GM18909 (cell line): Measurements from ENCODE around the gene ASMTL.
"Not testable (repeated sequence)": the region's sequence is repeated elsewhere in the genome, so short reads cannot be mapped to it uniquely, and the experiment has no call there.

Source experiments
- ATAC-seq: cut with Tn5 transposase; IDR thresholded peaks from one replicate; pipeline ENCODE4 v1.9.1; 2021; ENCODE audit warnings: mild to moderate bottlenecking; ENCODE audit not compliant: unreplicated experiment, poor library complexity

ASMTL gene

DNA sequence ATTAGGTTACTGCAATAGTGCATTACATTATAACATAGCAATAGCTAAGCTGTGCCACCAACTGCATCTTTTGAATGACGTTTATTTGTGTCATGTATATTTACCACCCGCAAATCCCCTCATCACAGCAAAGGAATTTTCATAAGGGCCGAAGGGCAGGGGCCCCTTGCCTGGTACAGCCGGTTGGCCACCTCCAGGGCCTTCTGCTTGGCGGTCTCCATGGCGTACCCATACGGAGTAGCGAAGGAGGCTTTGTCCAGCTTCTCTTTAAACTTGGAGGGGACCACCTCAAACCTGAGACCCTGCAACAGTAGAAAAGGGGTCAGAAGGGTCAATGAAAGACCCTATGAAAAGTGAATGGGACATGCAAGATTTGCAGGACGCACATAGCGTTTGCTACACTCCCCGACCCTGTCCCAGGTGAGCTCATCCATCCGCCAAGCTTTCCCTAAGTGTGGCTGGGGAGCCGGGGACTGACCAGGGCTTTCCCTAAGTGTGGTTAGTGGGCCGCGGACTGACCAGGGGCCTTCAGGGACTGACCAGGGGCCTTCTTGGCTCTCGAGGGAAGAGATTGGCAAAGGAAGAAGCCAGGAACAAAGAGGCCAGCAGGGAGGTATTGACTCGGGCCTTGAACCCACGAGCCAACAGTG is 10.6 kb downstream of the ASMTL start:
- no peak for ATAC-seq

GRCh38 chrX:1440506-1440905 is 12.2 kb downstream of the ASMTL start:
- ATAC-seq: no peak

GRCh38 chrX:1435241-1435895 is 17.3 kb downstream of the ASMTL start:
- ATAC-seq: no peak

DNA sequence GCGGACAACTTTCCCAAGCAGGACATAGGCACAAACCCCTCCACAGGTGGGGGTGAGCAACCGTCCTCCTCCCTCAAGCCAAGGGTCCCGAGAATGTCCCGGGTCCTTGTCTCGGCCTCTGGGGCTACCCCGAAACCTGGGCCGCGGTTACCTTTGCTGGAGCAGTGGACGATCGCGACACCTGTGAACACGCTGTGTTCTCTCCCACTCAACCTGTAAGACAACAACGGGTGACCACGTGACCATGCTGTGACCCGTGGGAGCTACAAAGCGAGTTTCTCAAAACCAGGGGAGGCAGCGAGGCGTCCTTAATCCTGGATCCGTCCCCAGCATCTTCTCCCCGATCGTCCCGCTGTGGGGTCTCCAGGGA is 17.9 kb downstream of the ASMTL start:
- ATAC-seq: no peak

DNA sequence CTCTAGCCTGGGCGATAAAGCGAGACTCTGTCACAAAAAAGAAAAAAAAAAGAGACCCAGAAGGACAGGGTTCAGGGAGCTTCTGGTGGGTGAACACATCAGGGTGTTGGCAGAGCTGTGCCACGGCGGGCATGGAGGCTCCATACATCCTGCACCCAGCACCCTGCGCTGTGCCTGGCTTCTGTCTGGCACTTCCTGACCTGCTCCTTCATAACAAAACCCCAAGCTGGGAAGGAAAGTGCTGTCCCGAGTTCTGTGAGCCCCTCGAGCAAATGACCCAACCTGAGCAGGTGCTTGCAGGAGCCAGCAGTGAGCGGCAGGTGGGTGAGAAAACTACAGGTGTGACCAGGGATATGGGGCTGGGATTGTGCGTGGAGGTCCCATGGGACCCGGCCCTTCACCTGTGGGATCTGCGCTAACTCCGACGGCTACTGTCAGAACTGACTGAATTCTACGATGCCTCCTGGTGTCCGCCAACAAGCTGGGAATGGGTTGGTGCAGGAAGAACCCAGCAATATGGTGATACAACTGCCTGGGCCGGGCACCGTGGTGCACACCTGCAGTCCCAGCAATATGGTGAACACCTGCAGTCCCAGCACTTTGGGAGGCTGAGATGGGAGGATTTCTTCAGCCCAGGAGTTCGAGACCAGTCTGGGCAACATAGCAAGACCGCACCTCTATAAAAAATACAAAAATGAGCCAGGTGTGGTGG is 18.9 kb downstream of the ASMTL start:
- no peak for ATAC-seq

DNA sequence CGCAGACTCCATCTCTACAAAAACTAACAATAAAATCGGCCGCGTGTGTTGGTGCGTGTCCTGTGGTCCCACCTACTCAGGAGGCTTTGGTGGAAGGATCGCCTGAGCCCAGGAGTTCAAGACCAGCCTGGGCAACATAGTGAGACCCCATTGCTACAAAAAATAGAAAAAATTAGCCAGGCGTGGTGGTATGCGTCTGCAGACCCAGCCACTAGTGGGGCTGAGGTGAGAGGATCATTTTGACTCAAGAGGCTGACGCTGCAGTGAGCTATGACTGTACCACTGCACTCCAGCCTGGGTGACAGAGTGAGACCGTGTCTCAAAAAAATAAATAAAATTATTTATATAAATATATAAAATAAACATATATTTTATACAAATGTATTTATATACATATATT is 22.3 kb downstream of the ASMTL start:
- ATAC-seq: no peak

DNA sequence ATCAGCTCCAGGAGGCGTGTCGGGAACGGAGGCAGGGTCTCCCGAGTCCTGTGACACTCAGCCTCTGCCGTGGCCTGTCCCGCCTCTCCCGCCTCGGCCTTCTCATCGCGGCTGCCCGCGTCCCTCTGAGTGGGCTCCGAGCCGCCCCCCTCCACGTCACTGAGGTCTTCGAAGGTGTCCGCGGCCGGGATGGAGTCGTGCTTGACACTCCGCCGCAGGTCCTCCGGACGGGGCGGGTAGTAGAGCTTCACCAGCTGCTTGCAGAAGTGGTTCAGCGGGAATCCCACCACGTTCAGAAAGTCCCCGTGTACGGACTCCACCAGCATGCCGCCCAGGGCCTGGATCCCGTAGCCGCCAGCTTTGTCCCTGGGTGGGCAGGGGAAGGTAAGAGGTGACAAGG is 25.0 kb downstream of the ASMTL start:
- ATAC-seq: no peak

- not testable (repeated sequence) for ATAC-seq
Measured at GRCh38 chrX:1426321-1426720, 26.4 kb downstream of the ASMTL start.

DNA sequence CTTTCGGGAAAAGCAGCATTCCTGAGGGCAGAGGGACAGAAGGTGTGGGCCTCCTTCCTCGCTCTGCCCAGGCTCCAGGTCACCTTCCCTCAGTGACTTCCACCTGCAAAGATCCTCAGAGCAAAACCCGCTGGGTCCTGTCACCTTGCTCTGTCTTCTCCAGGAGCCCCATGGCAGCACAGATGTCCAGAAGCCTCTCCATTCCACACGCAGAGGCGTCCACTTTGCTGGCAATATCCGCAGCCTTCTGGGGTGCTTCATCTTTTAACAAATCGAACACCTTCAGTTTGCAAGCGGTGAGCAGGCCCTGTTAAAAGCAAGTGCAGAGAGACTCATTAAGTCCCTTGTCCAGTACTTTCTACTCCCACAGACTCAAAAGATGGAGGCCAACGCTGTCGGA is 27.3 kb downstream of the ASMTL start:
- ATAC-seq: no peak

DNA sequence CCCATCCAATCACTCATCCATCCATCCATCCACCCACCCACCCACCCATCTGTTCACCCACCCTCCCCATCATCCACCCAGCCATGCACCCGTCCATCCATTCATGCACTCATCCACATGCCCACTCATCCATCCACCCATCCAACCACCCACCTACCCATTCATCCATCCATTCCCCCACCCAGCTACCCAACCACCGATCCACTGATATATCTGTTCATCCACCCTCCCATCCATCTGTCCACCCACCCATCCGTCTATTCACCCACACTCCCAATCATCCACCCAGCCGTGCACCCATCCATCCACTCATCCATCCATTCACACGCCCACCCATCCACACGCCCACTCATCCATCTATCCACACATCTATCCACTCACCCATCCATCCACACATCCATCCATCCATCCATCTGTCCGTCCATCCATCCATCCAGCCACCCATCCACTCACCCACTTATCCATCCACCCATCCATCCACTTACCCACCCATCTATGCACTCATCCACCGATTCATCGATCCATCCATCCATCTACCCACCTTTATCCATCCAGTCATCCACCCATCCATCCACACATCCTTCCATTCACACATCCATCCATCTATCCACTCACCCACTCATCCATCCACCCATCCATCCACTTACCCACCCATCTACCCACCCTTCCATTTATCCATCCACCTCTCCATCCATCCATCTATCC is 28.4 kb downstream of the ASMTL start:
- ATAC-seq: no peak

DNA sequence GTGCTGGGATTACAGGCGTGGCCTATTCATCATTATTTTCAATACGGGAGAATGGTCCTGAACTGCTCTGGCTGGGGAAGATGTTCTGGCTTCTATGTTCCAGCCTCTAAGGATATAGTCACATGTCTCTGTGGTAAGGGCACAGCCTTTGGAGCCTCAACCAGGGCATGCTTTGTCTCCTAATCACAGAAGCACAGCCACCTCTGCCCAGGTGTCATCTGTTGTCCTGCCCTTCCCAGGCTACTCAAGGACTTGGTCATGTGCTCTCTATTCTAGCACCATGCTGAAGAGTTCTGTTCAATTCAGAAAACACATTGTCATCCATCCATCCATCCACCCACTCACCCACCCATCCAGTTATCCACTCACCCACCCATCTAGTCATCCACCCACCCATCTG is 29.5 kb downstream of the ASMTL start:
- ATAC-seq: no peak

DNA sequence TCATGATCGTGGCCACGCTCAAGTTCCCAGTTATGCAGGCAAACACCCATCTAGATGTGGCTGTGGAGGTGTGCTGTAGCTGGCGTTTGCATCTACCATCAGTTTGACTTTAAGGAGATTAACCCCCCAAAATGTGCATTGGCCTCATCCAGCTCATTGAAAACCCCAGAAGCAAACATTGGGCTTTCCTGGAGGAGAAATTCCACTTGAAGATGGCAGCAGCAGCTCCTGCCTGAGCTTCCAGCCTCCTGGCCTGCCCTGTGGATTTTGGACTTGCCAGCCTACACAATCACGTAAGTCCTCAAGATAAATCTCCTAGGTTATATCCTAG is 30.6 kb downstream of the ASMTL start:
- ATAC-seq: no peak

GRCh38 chrX:1421433-1422134 is 31.1 kb downstream of the ASMTL start:
- ATAC-seq: no peak

GRCh38 chrX:1420371-1420770 is 32.3 kb downstream of the ASMTL start:
- ATAC-seq: no peak

- no peak for ATAC-seq
Measured at GRCh38 chrX:1419545-1420355, 33.0 kb downstream of the ASMTL start.

DNA sequence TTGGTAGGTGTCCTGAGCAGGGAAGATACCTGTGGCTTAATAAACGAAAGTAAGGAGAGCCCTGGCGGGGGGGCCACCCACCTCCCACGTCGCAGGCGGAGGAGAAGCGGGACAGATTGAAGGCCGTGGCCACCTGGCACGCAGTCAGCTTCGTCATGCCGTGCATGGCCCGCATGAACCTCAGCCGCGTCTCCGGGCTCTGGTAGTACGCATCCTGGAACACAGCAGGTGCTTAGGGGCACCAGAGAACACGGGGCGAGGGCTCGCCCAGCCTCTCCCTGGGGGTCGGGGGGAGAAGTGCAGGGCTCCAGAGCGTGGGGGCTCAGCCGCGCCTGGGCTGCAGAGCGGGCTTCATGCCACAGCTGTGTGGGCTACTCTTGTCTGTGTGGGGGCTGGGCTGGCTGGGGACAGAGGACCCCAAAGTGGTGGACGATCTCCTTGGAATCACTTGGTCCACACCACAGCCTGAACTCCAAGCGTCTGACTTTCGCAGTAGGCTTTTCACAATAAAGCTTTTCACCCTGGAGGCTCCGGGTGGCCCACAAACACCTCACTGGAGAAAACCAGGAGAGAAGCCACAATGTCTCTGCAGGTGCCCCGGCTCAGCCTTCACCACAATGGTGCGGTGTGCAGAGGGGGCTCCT is 33.7 kb downstream of the ASMTL start:
- no peak for ATAC-seq

GRCh38 chrX:1417921-1418771 is 34.6 kb downstream of the ASMTL start:
- no peak for ATAC-seq

GRCh38 chrX:1416965-1417760 is 35.5 kb downstream of the ASMTL start:
- no peak for ATAC-seq
